GM12872 (cell line): ENCODE measurements around the gene MEX3A.

Source experiments
- CTCF ChIP-seq: IDR thresholded peaks from 3 replicates; pipeline ENCODE4 v1.5.1; 2011; ENCODE audit warnings: low read depth, mild to moderate bottlenecking, low read length, moderate library complexity; ENCODE audit not compliant: insufficient read depth

The MEX3A gene

GRCh38 chr1:156075775-156076204 is 6.5 kb downstream of the MEX3A start:
- TF ChIP-seq CTCF: no peak

- no peak for TF ChIP-seq CTCF
Observed at GRCh38 chr1:156075162-156075561, 7.1 kb downstream of the MEX3A start.

- TF ChIP-seq CTCF: no peak
Observed at GRCh38 chr1:156074661-156075060, 7.6 kb downstream of the MEX3A start.

GRCh38 chr1:156073740-156074139 is 8.5 kb downstream of the MEX3A start:
- no peak for TF ChIP-seq CTCF

GRCh38 chr1:156073110-156073687 is 9.1 kb downstream of the MEX3A start:
- no peak for TF ChIP-seq CTCF

GRCh38 chr1:156072251-156072650 is 10.0 kb downstream of the MEX3A start:
- TF ChIP-seq CTCF: no peak

GRCh38 chr1:156070548-156070947 is 11.7 kb downstream of the MEX3A start:
- TF ChIP-seq CTCF: no peak
